Kidney (tissue), 14 donors: ENCODE results near the gene TIPRL. TPM values are rescaled to one million over a fixed set of nuclear protein-coding genes. Genes with fewer than 3 reads are reported as not detected.

Experiments used
- DNase-seq, 5 donors: peaks; one replicate each; pipeline ENCODE4 v3.0.0-alpha.2; 2013 to 2020
- FAIRE-seq: peaks from 2 replicates; lab custom pipeline; 2012; peaks lifted over from hg19 to GRCh38; lab: Jason Lieb, UNC
- H3K27ac ChIP-seq, 2 donors: one replicate each; pipeline ENCODE4 v1.7.0; 2013; ENCODE audit warnings: low read depth in 2 of 2, low read length in 2 of 2, inconsistent platforms in 1 of 2
- H3K27me3 ChIP-seq: one replicate; pipeline ENCODE4 v1.7.1; 2013; ENCODE audit warnings: low read length, inconsistent platforms; ENCODE audit not compliant: control insufficient read depth, insufficient read depth
- H3K36me3 ChIP-seq, 3 donors: one replicate each; pipeline versions ENCODE4 v1.7.0 to v1.7.1; 2013; ENCODE audit warnings: low read length in 3 of 3, control low read depth in 1 of 3, inconsistent platforms in 1 of 3; ENCODE audit not compliant: insufficient read depth in 3 of 3, control insufficient read depth in 2 of 3
- H3K4me1 ChIP-seq, 3 donors: one replicate each; pipeline versions ENCODE4 v1.7.0 to v1.7.1; 2013; ENCODE audit warnings: low read length in 3 of 3, inconsistent platforms in 1 of 3, low read depth in 1 of 3; ENCODE audit not compliant: control insufficient read depth in 2 of 3, insufficient read depth in 2 of 3
- H3K4me3 ChIP-seq, 3 donors: one replicate each; pipeline versions ENCODE4 v1.7.0 to v1.8.1; 2013; ENCODE audit warnings: low read length in 3 of 3, control low read depth in 1 of 3, inconsistent platforms in 1 of 3
- H3K9ac ChIP-seq, 3 donors: one replicate each; pipeline versions ENCODE4 v1.7.0 to v1.7.1; 2013; ENCODE audit warnings: low read length in 3 of 3, control low read depth in 1 of 3, inconsistent platforms in 1 of 3
- H3K9me3 ChIP-seq, 3 donors: one replicate each; pipeline versions ENCODE4 v1.7.0 to v1.7.1; 2013; ENCODE audit warnings: low read length in 3 of 3, control low read depth in 1 of 3, inconsistent platforms in 1 of 3; ENCODE audit not compliant: control insufficient read depth in 2 of 3, insufficient read depth in 1 of 3
- intact Hi-C: fragments of 100-400 bp; cut with DNase I; formaldehyde crosslinking; loops from one replicate; pipeline ENCODE4 v1.11.1; 2022
- polyA plus RNA-seq: library from polyadenylated mRNA; stranded (reverse); fragments of 350-450 nt; fragmentation: Illumina TruSeq; extraction: RNeasy Lipid Tissue Mini Kit (QIAGEN cat#74804); gene quantifications from one replicate; pipeline ENCODE4 v1.2.3, GENCODE V29; 2014; ENCODE audit warnings: low read depth, low replicate concordance; ENCODE audit not compliant: insufficient read depth
- total RNA-seq: library from RNA; stranded (reverse); fragmentation: NEBNext Ultra II Directional; extraction: Animal tissue kit (Norgen Biotek cat#: 25700); gene quantifications from one replicate; pipeline ENCODE4 v1.2.1, GENCODE V29; 2021
- TF ChIP-seq, protein P1 (sequence below): IDR thresholded peaks from 3 replicates; pipeline ENCODE4 v1.5.1; 2012; ENCODE audit warnings: mild to moderate bottlenecking, moderate library complexity, borderline replicate concordance; ENCODE audit not compliant: insufficient read depth; ENCODE audit errors: extremely low read depth
- donor health status: control.
- donor health status: control.
- donor health status: control.
- donor health status: control.
- donor health status: control.
- donor health status: DM: yes; HTN: yes; CAD: no.
- donor health status: Normal renal cell carcinoma (clear cell type).

TIPRL gene
- total and polyA plus RNA-seq, 2 donors from 2014 or later = 20.7 to 26.3 TPM

DNA sequence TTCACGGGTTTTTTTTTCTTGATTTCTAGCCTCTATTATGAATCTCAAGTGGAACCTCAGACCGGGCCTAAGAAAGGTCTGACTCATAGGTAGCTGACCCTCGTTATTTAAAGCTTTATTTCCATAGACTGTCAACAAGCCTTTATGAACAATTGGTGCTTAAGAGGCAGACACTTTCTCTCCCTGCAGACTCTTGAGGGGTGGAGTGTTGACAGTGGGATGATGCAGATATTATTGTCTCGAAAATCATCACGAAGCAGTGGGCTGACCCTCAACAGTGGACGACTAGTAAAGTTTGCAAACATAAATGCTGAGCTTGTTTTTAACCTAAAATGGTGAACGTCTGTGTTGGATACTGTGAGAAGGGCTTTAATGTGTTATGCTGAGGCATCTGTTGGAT lies 48.9 kb downstream of the TIPRL start:
- no peaks in the 10 kb centered on the region for H3K27me3 ChIP-seq
- DNase-seq (no peak), FAIRE-seq (no peak)
- H3K4me1 ChIP-seq = peaks cover 2 to 34% (median 27%) of the 10 kb centered on the region in 3 donors
- H3K9me3 ChIP-seq = no peaks in the 10 kb centered on the region
- intact Hi-C loops = no loop called here
- H3K36me3 ChIP-seq = peaks cover 0 to 7% (median 4%) of the 10 kb centered on the region in 3 donors
- H3K4me3 ChIP-seq = peak overlapping the region in 2 of 3 donors; percentile 39 to 84
- H3K9ac ChIP-seq = peak overlapping the region in 2 of 3 donors; percentile 28 to 66
- TF ChIP-seq, protein P1, sequence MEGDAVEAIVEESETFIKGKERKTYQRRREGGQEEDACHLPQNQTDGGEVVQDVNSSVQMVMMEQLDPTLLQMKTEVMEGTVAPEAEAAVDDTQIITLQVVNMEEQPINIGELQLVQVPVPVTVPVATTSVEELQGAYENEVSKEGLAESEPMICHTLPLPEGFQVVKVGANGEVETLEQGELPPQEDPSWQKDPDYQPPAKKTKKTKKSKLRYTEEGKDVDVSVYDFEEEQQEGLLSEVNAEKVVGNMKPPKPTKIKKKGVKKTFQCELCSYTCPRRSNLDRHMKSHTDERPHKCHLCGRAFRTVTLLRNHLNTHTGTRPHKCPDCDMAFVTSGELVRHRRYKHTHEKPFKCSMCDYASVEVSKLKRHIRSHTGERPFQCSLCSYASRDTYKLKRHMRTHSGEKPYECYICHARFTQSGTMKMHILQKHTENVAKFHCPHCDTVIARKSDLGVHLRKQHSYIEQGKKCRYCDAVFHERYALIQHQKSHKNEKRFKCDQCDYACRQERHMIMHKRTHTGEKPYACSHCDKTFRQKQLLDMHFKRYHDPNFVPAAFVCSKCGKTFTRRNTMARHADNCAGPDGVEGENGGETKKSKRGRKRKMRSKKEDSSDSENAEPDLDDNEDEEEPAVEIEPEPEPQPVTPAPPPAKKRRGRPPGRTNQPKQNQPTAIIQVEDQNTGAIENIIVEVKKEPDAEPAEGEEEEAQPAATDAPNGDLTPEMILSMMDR = no peak
- peak overlapping the region; percentile 34 for H3K27ac ChIP-seq

DNA sequence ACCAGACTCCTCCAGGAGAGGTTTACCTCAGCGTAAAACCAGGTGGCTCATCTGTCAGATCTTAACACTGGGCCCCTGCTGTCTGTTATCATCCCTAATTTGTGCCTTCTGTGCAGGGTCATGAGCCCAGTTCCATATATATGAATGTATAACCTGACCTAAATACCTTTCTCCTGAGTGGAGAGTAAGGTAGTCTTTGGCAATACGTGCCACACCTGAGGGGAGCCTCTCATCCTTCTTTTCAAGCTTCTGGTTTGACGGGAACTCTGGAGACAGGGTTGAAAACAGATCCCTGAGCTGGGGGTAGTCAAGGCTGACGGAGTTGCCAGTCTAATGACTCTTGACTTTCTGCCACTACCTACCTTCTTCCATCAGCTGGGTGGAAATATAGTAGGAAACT lies 51.1 kb downstream of the TIPRL start:
- FAIRE-seq (no peak), DNase-seq (no peak)
- H3K4me1 ChIP-seq = peaks cover 2 to 36% (median 29%) of the 10 kb centered on the region in 3 donors
- no peak overlapping the region for H3K4me3 ChIP-seq
- intact Hi-C loops = no loop called here
- H3K9me3 ChIP-seq = no peaks in the 10 kb centered on the region
- no peak overlapping the region for H3K9ac ChIP-seq
- TF ChIP-seq, protein P1 = no peak
- H3K27me3 ChIP-seq = no peaks in the 10 kb centered on the region
- H3K36me3 ChIP-seq = peaks cover 4 to 22% (median 12%) of the 10 kb centered on the region in 3 donors
- H3K27ac ChIP-seq = peak overlapping the region; percentile 2 to 29

DNA sequence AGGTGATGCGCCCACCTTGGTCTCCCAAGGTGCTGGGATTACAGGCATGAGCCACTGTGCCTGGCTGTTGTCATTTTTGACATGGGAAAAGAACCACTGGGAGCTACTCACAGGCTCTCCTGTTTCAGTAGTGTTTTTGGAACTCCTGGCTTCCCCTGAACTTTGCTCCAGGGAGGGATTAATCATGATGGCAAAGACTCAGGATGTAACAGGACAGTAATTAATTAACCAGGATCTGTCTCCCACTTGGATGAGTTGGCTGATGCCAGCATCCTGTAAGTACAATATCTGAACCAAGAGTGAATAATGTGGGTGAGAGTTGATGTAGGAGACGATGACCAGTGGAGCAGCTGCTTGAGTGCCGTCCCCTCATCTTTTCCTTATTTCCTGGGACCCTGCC lies 51.9 kb downstream of the TIPRL start:
- TF ChIP-seq, protein P1 = no peak
- Histone ChIP-seq H3K36me3 (peaks cover 4 to 22% (median 12%) of the 10 kb centered on the region in 3 donors), H3K4me3 (no peak overlapping the region), H3K4me1 (peaks cover 2 to 44% (median 35%) of the 10 kb centered on the region in 3 donors), H3K27me3 (no peaks in the 10 kb centered on the region), H3K27ac (peak overlapping the region in 1 of 2 donors; percentile 63), H3K9me3 (no peaks in the 10 kb centered on the region), H3K9ac (no peak overlapping the region)
- FAIRE-seq (no peak), DNase-seq (peak in 3 of 5 donors; percentile 24 to 72 (median 43))
- intact Hi-C loops = no loop called here
